Fibroblast of upper back skin (primary cell): Measurements from ENCODE around the gene GABRG3.
A peak's percentile ranks its signal among the peaks of the same experiment; 100 is the strongest.

Experiments used
- DNase-seq: peaks from one replicate; pipeline ENCODE4 v3.0.0-alpha.2; 2013

Gene GABRG3

DNA sequence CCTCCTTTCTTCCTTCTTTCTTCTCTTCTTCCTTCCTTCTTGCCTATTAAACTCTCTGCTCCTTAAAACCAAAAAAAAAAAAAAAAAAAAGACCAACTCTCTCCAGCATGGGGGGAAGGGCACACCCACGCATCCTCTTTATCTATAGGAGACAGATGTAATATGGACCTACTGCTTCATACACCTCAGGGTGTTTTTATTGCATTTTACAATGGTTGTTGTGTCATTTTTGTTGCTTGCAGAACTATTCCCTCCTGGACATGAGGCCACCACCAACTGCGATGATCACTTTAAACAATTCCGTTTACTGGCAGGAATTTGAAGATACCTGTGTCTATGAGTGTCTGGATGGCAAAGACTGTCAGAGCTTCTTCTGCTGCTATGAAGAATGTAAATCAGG, 561.4 kb downstream of the GABRG3 start:
- DNase-seq: no peak

DNA sequence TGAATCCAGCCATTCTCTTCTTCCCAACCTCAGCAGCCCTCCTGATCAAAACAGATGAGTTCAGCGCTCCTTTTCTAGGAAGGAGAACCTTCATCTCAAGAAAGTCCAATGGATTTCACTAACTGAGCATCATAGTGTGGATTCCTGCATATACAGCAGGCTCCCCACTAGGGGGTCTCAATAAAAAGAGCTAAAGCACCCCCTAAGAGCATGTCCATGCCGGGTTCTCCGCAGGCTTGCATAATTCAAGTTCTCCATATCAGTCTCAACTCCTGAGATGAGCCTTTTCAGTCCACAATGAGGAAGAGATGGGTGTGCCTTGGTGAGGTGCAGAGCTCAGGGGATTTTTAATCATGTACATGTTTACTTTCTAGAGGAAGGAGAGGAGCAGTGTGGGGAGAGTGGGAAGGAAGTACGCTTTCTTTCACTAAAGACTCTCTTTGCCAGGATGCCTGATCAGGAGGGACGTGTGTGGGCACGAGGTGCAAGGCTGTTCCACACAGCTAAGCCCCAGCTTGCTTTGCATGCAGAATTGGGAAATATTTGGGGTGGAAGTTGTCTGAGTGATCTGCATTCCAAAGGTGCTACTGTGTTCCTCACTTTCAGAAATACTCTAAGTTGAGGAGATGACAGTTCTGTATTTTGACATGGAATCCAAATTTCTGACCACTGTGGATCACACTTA, 564.6 kb downstream of the GABRG3 start:
- peak; percentile 1 for DNase-seq

DNA sequence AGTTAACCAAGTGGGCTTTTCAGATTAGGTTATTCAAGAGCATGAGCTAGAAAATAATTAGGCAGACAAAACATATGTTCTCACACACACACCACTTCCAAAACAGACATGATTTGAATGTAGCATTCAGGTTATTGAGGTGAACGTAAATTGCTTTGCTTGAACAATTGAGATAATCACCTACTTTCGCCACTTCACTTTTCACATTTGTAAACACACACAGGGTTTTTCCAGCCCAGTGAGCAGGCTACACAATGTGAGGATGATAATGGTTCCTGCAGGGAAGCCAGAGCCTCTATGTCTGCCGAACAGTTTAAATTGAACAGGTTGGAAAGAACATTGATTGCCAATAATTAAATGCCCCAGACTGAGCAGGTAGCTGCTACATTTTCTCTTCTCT, 567.3 kb downstream of the GABRG3 start:
- no peak for DNase-seq

DNA sequence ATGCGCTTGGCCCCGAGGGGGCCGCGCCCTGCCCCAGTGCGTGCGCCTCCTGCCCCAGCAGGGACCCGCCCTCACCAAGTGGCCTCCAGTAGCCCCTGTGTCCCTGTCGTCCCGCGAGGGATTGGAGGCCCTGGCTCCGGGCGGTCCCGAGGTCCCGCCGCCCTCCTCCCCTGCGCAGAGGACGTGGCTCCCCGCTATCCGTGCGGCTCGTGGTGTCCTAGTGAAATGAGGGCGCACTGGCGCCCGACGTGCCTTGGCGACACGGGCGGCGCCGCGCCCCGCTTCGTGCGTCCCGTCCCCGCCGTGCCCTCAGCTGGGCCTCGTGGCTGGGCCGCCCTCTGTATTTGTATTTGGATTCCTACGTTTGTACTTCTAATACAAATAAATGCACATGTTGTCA, 570.6 kb downstream of the GABRG3 start:
- DNase-seq: no peak

DNA sequence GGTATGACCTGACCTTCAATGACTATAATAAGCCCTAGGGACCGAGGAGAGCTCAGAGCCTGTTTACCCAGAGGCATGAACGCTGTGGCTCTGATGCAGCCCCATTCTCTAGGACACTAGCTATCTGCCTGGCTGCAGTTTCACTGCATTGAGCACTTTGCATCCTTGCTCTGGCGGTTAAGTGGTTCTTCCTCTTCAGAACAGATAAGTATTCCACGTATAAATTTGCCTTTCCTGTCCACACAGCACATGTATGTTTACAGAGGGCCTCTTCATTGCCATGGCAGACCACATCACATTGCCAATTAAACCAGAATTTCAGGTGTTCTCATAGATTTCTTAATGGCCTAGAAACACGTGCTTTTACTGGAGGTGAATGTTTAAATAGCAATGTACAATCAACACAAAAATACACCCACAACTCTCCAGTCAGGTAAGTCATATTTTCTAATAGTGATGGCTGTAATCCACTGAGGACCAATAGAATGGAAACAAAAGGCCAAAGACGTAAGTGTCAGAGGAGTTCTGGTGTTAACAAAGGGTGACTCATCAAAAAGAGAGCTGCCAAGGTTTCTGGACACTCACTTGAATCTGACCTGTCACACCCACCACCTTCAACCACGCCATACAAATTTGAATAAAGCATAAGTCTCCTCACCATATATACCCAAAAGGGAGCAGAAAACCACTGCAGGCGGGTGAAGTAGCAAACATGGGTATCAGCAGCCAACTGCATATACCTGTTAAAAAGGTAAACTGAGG, 574.7 kb downstream of the GABRG3 start:
- DNase-seq: no peak

DNA sequence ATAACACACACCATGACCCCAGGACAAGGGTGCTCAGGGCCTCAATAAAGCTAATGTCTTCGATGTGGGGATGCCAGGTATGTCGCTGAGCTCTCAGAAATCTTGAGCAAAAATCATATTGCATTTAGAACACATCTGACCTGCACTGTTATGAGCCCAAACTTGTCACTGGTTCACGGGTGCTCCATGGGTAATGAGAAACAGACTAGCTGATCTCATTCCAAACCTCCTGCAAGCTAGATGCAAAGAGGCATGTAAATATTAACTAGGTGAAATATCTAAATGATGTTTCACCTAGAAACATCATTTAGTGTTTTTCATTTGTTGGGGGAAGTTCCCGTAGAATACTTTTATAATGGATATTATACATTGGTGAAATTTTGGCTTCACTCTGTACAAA, 578.8 kb downstream of the GABRG3 start:
- DNase-seq: peak; percentile 22

DNA sequence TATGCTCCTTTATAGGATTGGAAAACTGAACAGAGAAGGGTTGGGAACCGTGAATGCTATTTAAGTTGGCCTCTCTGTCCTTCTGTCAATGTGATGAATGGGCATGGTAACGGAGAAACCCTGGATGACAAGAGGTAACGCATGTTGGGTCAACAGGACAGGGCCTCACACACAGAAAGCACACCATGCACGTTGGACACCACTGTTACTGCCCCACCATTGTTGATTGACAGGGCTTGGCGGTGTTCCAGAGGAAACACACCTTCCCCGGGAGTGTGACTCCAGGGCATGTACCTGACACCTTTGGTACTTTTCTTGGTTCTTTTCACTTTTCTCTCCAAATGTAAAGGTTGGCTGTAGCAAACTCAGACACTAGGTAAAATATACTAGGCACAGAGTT, 579.7 kb downstream of the GABRG3 start:
- no peak for DNase-seq

DNA sequence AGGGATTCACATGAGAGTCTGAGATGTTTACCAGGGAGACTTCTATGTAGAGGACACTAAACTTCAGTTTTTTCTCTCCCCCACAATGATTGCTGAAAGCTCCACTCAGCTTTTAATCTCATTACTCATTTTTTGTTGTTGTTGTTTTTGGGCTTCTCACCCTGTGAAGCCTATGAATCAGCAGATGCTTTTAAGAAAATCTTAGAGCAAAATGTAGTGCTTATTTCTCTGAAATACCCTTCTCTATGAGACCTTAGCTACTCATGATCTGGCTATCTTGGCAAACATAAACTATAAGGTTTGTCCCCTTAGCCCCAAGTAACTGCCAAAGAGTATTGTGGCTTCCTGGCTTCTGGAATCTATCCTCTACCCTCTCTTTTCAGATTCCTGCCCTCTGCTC, 590.8 kb downstream of the GABRG3 start:
- DNase-seq: no peak

DNA sequence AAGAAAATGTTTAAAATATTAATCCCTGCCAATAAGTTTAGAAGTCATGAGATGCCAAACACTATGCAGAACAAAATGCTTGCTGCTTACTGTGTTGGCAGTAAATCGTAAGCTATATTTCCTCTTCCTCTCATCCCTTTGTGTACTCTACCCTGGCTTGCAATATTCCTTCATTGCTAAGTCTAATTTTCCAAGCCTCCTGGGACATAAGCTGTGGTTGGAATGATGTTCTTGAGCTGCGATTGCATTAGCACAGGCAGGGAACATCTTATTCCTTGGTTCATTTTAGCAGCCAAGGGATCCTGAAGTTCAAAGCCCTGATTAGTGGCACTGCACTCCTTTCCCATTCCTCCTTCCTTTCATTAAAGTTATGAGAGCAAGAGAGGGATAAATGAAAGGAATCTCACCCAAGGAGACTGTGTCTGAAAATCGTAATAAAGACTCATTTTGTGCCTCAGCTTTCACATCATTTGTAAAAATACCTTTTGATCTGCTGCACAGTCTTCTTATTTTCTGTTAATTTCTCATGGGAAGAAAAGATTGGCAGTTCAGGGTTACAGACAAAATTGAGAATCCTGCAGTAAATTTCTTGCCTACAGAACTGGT, 592.9 kb downstream of the GABRG3 start:
- DNase-seq: peak; percentile 16

DNA sequence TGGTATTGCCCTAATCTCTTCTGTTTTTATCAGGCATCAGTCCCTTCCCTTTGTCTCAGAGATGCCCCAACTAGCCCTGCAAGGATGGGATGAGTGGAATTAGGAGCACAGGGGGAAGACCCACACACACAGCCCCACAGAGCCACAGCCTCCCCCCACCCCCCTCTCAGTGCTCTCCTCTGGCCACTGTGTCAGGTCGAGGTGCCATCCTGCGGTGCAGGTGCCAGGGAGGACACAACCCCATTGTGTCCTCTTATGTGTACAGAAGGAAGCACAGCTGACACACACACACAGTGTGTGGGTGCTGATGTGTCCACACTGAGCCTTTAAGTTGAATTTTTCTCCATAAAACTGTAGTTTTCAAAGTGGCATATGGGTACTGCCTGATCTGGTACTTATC, 593.7 kb downstream of the GABRG3 start:
- no peak for DNase-seq

DNA sequence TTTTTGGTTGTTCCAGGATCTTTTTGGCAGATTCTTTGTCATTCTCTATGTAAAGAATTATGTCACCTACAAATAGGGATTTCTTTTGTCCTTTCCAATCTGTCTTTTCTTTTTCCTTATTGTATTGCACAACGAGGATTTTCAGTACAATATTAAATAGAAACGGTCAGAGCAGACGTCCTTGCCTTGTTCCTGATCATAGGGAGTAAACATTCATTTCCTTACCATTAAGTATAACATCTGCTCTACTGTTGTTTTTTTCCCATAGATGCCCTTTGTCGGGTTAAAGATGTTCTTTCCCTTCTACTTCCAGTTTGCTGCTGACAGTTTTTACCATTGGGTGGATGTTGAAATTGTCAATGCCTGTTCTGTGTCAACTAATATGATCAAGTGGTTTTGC, 599.8 kb downstream of the GABRG3 start:
- DNase-seq: no peak

DNA sequence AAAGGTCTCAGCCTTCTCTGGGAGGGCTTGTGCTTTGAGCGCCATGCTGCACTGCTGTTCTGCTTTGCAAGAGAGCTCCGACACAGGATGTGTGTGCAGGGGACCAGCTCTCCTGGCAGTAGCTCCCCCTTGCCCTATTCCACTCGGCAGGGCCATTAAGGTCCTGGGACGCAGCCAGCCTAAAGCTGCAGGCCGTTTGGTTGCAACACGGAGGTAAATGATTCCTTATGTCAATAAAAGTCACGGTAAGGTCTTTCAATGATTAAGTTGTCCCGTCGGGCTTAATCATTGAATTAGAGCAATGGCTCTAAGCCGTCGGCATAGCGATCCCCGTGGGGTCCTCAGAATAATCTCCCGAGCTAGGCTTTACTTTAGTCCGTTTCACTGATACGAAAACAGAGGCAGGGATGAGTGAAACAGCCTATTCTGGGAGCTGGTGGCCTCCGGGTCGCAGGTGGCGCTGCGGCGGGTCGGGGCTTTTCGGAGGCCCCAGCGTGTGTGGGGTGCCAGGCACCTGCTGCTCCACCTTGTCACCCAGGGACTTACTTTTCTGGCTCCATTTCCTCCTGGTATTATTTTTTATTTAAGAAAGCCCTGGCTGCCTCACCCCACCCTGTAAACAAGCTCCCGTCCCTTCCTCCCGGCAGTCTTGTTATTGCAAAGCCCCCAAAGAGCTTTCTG, 603.0 kb downstream of the GABRG3 start:
- DNase-seq: no peak

DNA sequence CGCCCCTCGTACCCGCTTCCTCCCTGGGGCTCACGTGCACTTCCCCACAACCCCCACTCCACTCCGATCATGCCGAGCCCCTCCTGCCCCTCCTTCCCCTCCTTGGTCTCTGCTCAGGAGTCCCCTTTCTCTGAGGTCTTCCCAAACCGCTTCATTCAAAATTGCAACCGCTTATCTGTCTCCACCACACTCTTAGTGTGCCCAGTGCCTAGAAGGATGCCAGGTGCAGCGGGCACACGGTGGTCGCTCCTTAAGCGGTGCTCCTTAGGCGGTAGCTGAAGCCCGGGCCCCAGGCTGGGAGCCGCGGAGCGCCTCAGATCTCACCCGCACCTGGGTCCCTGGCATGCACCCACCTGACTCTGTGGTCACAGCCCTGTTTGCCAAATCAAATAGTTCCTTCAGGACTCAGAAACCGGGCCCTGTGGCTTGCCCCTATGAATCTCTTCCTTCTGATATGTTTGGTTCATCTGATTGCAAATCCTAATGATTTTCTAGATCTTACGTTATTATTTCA, 603.6 kb downstream of the GABRG3 start:
- no peak for DNase-seq

DNA sequence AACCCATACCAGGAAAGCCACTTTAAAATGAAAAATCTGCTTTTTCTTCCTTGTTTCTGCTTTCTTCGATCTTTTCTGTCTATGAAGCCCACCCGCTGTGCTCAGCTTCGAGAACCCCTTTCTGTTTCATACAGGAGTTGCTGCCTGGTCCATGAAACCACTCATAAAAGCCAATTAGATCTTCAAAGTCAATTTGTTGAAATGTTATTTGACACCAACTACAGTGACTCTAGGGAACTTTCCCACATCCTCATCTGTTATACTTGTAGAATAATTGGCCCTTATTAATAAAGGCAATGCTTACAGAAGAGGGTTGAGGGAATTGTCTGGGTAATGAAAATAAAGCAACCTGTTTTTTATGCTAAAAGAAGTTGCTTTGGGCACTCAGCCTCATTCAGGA, 604.5 kb downstream of the GABRG3 start:
- no peak for DNase-seq

DNA sequence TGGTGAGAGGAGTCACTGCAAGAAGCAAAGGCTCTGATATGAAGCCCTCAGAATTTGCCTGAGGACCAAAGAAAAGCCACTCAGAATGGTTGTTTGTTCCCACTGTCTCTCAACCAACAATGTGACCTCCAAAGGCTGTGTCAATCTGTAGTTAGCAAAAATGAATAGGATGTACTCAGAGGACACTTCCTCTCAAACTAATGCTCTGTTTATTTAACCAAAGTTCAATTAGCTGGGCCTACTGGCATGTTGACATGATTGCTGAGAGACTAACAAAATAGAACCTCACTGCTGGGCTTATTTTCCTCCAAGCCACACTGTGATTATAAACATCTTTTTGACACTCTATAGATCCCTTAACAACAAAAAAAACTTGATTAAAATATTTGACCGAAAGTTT, 605.6 kb downstream of the GABRG3 start:
- no peak for DNase-seq

DNA sequence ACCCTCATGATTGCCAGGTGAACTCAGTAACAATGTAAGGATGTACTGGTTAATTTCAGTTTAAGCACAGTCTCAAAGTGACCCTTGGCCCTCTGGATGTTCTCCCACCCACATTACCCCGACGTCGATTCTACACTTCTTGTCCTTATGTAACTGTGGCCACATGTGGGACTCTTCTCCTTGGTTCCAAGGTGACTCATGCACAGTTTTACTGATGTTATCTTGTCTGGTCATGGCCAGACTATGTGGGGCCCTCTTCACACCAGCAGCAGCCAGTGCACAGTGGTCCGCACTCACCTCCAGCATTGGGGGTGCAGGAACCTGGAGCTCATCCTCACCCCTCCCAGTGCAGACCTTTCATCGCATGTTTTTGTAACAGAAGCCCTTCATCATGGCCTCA, 608.8 kb downstream of the GABRG3 start:
- DNase-seq: no peak

DNA sequence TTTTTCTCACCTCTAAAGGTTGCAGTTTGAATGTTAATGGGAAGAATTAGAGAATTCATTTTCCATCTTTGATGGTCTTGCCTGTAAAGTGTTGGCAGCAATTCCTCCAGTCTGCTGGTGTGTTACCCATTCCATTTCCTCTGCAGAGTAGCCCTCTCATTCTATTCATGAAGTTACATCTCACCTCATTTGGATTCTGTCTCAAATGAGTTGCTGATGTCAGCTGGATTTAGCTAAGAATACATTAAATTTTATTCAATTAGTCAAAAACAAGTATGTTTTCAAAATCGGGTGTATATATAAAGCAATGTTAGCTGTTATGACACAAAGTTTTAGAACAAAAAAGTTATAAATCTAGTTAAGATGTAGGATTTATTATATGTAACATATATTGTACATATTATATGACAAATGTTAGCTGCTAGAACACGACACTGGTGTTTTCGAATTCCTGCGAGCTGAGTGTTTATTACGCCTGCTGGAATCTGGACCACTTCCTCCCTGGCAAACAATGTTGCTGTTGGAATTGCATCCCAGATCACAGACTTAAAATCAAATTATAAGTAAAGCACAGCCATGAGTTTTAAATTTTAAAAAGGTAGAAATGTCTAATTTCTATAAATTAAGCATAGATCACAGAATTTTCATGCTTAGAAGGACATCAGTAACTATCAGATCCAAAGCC, 611.9 kb downstream of the GABRG3 start:
- peak; percentile 80 for DNase-seq

DNA sequence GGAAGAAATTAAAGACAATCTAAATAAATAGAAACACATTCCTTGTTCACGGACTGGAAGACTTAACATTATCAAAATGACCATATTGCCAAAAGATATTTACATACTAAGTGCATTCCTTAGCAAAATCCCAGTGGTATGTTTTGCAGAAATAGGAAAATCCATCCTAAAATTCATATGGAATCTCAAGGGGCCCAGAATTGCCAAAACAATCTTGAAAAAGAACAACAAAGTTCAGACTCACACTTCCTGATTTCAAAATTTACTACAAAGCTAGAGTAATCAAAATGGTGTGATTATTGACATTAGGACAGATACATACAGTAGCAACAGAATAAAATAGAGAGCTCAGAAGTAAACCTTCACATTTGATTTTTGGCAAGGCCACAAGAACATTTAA, 612.7 kb downstream of the GABRG3 start:
- peak; percentile 10 for DNase-seq

DNA sequence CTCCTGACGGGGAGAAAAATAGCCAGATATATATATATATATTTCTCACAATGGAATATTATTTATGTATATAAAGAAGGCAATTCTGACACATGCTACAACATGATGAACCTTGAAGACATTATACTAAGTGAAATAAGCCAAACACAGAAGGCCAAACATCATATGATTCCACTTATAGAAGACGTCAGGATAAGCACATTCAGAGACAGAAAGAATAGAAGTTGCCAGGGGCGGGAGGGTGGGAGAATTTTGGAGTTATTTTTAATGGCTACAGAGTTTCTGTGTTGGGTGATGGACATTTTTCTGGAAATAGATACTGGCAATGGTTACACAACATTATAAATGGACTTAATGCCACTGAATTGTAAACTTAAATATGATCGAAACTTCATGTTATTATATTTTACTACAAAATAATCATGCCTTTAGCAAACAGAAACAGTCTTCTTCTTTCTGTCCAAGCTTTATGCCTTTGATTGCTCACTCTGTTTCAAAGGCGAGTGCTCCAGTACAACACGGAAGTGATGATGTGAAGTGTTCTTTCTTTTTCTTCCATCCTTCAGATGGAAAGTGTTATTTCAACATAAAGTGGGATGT, 614.2 kb downstream of the GABRG3 start:
- DNase-seq: no peak

DNA sequence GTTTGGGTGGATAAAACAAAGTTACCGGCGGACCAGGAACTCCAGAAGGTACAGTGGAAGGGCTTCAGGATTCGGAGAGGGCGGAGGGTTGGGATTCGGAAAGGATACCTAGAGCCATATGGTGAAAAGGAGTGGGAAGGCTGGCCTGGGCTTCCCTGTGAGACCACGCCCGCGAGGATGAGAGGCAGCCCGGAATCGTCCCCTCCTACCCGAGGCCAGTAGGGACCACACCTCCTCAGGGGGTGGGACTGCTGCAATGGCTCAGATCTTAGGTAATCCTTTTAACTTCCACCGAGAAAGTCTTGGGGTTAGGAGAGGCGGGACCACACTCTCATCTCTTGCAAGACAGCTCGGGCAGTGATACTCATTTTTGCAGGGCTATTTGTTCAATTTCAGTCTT, 616.8 kb downstream of the GABRG3 start:
- DNase-seq: no peak

DNA sequence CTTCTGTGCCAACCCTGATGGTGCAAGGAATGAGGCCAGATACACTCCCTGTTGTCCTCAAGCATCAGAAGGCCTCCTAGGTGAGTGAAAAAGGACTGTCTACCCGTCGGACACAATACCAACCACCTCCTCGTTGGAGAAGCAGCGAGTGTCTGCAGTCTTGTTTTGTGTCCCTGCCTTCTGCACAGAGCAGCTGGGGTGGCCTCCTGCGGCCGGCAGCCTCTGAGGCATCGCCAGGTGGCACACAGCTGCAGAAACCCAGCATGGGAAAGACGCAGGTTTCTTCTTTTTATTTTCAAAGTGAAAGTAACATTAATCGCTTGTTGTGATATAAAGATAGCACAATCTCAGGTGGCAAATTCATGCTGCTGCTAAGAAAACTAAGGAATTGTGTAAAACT, 618.3 kb downstream of the GABRG3 start:
- DNase-seq: peak; percentile 7

DNA sequence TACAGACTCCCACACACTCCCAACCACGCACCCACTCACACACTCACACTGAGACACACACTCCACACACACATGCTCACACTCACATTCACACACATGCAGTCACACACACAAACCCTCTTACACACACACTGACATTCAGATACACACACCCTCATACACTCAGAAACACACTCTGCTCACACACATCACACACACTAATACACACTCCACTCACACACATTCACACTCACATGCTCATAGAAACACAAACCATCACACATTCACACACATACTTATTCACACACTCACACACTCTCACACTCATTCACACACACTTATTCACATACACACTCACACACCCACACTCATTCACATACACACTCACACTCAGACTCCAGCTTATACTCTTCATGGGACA, 618.8 kb downstream of the GABRG3 start:
- DNase-seq: no peak
